Osteoblast (primary cell): ENCODE results near the gene FRMD4A. TPM values are rescaled to one million over a fixed set of nuclear protein-coding genes. Genes with fewer than 3 reads are reported as not detected.

ENCODE experiments used
- DNase-seq: peaks from one replicate; pipeline ENCODE4 v3.0.0; 2011; ENCODE audit warnings: low spot score, mixed read lengths; ENCODE audit not compliant: insufficient read length; ENCODE audit errors: missing footprints
- H2AFZ ChIP-seq: 2 replicates; pipeline ENCODE4 v1.6.0; 2011; ENCODE audit warnings: mild to moderate bottlenecking, low read length
- H3K27ac ChIP-seq: 2 replicates; pipeline ENCODE4 v1.5.1; 2011; ENCODE audit warnings: mild to moderate bottlenecking, low read depth, low read length, moderate library complexity
- H3K27me3 ChIP-seq: 2 replicates; pipeline ENCODE4 v1.6.0; 2012; ENCODE audit warnings: mild to moderate bottlenecking, control low read depth, inconsistent platforms, low read length, moderate library complexity; ENCODE audit not compliant: insufficient read depth
- H3K36me3 ChIP-seq: 2 replicates; pipeline ENCODE4 v1.5.1; 2011; ENCODE audit warnings: mild to moderate bottlenecking, low read length, control low read depth, moderate library complexity; ENCODE audit not compliant: insufficient read depth
- H3K4me1 ChIP-seq: 2 replicates; pipeline ENCODE4 v1.5.1; 2011; ENCODE audit warnings: mild to moderate bottlenecking, low read length, control low read depth, moderate library complexity; ENCODE audit not compliant: insufficient read depth
- H3K4me2 ChIP-seq: 2 replicates; pipeline ENCODE4 v1.6.0; 2011; ENCODE audit warnings: mild to moderate bottlenecking, low read length; ENCODE audit not compliant: insufficient read depth
- H3K4me3 ChIP-seq: fragments of 200-600 bp; sonication (generic); 3 replicates; pipeline ENCODE4 v1.5.1; 2012; ENCODE audit warnings: mild to moderate bottlenecking, low read length, inconsistent platforms; ENCODE audit not compliant: insufficient read depth
- H3K79me2 ChIP-seq: 2 replicates; pipeline ENCODE4 v1.6.0; 2012; ENCODE audit warnings: mild to moderate bottlenecking, low read length, control low read depth, inconsistent platforms; ENCODE audit not compliant: insufficient read depth
- H3K9me3 ChIP-seq: 2 replicates; pipeline ENCODE4 v1.5.1; 2011; ENCODE audit warnings: low read depth, low read length, control low read depth
- H4K20me1 ChIP-seq: 2 replicates; pipeline ENCODE4 v1.6.0; 2012; ENCODE audit warnings: mild to moderate bottlenecking, low read length, control low read depth; ENCODE audit not compliant: insufficient read depth
- CTCF ChIP-seq: IDR thresholded peaks from 2 replicates; pipeline ENCODE4 v1.5.1; 2011; ENCODE audit warnings: mild to moderate bottlenecking, low read depth, low read length, moderate library complexity; ENCODE audit errors: extremely low read depth
- total RNA-seq: library from RNA; depleted of rRNA; stranded (reverse); fragments of >200 nt; gene quantifications from 2 replicates; pipeline ENCODE4 v1.2.3, GENCODE V29; 2012

The FRMD4A gene
- total RNA-seq, 1 donor, result 41.3 TPM

GRCh38 chr10:14086596-14086995 lies 244.1 kb downstream of the FRMD4A start:
- peak overlapping the region; percentile 32 for H3K4me2 ChIP-seq
- DNase-seq, result peak; percentile 66
- no peak overlapping the region for H3K27ac ChIP-seq

GRCh38 chr10:14084875-14085274 lies 245.8 kb downstream of the FRMD4A start:
- Histone ChIP-seq H3K27ac (no peak overlapping the region), H3K4me1 (peaks cover 7% of the 10 kb centered on the region), H3K27me3 (no peaks in the 10 kb centered on the region), H3K79me2 (no peaks in the 10 kb centered on the region), H2AFZ (no peak overlapping the region), H3K36me3 (no peaks in the 10 kb centered on the region), H3K9me3 (no peaks in the 10 kb centered on the region), H3K4me3 (no peak overlapping the region), H4K20me1 (no peaks in the 10 kb centered on the region), H3K4me2 (no peak overlapping the region)
- DNase-seq, result no peak
- TF ChIP-seq CTCF, result no peak

More at GRCh38 chr10:14086596-14086995, 244.1 kb downstream of the FRMD4A start:
- TF ChIP-seq CTCF, result no peak
- Histone ChIP-seq H3K9me3 (no peaks in the 10 kb centered on the region), H3K79me2 (no peaks in the 10 kb centered on the region), H3K4me3 (no peak overlapping the region), H3K36me3 (no peaks in the 10 kb centered on the region), H2AFZ (peak overlapping the region; percentile 75), H3K27me3 (no peaks in the 10 kb centered on the region), H4K20me1 (no peaks in the 10 kb centered on the region), H3K4me1 (peaks cover 7% of the 10 kb centered on the region)

GRCh38 chr10:14080795-14081194 lies 249.9 kb downstream of the FRMD4A start:
- DNase-seq, result no peak
- Histone ChIP-seq H3K36me3 (no peaks in the 10 kb centered on the region), H2AFZ (no peak overlapping the region), H3K27me3 (no peaks in the 10 kb centered on the region), H4K20me1 (no peaks in the 10 kb centered on the region), H3K27ac (no peak overlapping the region), H3K4me3 (no peak overlapping the region), H3K4me2 (no peak overlapping the region), H3K9me3 (peaks cover 5% of the 10 kb centered on the region), H3K79me2 (no peaks in the 10 kb centered on the region), H3K4me1 (peaks cover 7% of the 10 kb centered on the region)
- TF ChIP-seq CTCF, result no peak

- Histone ChIP-seq H3K4me1 (peaks cover 24% of the 10 kb centered on the region), H3K4me3 (no peak overlapping the region), H2AFZ (no peak overlapping the region), H3K4me2 (no peak overlapping the region), H3K36me3 (no peaks in the 10 kb centered on the region), H3K27me3 (no peaks in the 10 kb centered on the region), H3K79me2 (no peaks in the 10 kb centered on the region), H3K27ac (no peak overlapping the region), H3K9me3 (peaks cover 5% of the 10 kb centered on the region), H4K20me1 (no peaks in the 10 kb centered on the region)
- no peak for DNase-seq
- no peak for TF ChIP-seq CTCF
These were observed 253.3 kb downstream of the FRMD4A start for GRCh38 chr10:14077430-14077829.
